ES-I3 (cell line): Measurements from ENCODE around the gene MRM2.

ENCODE experiments used
- H3K36me3 ChIP-seq: 2 replicates; pipeline ENCODE4 v1.6.1; 2013; ENCODE audit warnings: mild to moderate bottlenecking, low read length, control low read depth, moderate library complexity; ENCODE audit not compliant: insufficient read depth
- H3K4me1 ChIP-seq: 2 replicates; pipeline ENCODE4 v1.6.1; 2013; ENCODE audit warnings: mild to moderate bottlenecking, control low read depth, low read length; ENCODE audit not compliant: insufficient read depth
- H3K9ac ChIP-seq: 2 replicates; pipeline ENCODE4 v1.6.1; 2013; ENCODE audit warnings: low read depth, mild to moderate bottlenecking, low read length, moderate library complexity
- H3K9me3 ChIP-seq: 2 replicates; pipeline ENCODE4 v1.6.1; 2013; ENCODE audit warnings: mild to moderate bottlenecking, low read length, moderate library complexity; ENCODE audit not compliant: control insufficient read depth, insufficient read depth

Gene MRM2

GRCh38 chr7:2241580-2242540, at the start of gene MRM2, which contains the start of gene NUDT1:
TSS of gene MRM2 (minus strand) at chr7:2242205. CDS start at chr7:2242169, 36 bp downstream.
TSS of gene NUDT1 (plus strand) at chr7:2242226. CDS start at chr7:2244575, 2,349 bp downstream.
- no peaks in the 10 kb centered on the region for H3K9me3 ChIP-seq
- H3K9ac ChIP-seq, result peak within 1 kb of the TSS; percentile 81
- peaks cover 9% of the 10 kb centered on the region for H3K36me3 ChIP-seq
- H3K4me1 ChIP-seq, result peaks cover 5% of the 10 kb centered on the region; the same call in 1 of the 2 replicates

DNA sequence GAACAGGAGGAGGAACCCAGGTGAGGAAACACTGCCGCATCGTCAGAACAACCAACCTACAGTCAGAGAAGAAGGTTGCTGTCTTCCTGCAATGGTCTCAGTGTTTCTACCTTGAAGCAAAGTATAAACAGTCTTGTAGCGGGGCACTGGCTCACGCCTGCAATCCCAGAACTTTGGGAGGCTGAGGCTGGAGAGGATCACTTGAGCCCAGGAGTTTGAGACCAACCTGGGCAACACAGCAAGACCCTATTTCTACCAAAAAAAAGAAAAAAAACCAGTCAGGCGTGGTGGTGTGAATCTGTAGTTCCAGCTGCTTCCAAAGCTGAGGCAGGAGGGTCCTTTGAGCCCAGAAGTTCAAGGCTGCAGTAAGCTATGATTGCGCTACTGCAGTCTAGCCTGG, 48.9 kb upstream of the MRM2 start:
- no peak overlapping the region for H3K9ac ChIP-seq

DNA sequence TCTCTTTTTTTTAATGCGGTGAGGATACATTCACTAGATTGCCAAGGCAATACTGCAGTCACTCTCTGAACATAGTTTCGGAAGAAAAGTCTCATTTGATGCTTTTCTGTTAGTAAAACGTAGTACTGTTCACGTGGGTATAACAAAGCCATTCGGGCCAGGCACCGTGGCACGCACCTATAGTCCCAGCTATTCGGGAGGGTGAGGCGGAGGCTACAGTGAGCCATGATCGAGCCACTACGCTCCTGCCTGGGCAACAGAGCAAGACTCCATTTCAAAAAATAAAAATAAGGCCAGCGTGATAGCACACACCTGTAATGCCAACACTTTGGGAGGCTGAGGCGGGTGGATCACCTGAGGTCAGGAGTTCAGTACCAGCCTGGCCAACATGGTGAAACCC, 47.6 kb upstream of the MRM2 start:
- peaks cover 3% of the 10 kb centered on the region; the same call in 1 of the 2 replicates for H3K36me3 ChIP-seq

More for the DNA sequence above, 48.9 kb upstream of the MRM2 start:
- Histone ChIP-seq H3K4me1 (no peaks in the 10 kb centered on the region), H3K9me3 (no peaks in the 10 kb centered on the region), H3K36me3 (peaks cover 3% of the 10 kb centered on the region; the same call in 1 of the 2 replicates)

DNA sequence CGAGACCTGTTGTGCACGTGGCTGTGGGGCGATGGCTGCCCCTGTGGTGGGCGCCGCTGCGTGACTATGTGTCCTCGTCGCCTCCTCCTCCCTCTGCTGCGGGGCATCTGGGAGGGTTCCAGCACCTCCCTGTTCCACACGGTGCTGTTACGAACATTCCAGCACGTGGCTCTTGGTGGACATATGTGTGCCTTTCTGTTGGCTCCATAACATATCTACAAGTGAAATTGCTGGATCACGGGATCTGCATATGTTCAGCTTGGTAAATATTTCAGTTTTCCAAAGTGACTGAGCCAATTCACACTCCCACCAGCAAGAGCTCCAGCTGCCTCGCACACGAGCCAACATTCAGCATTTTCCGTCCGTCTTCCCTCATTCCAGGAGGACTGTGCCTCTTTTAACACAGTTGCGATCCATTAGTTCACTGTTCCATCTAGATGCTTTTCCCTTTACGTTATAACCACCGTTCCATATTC, 47.1 kb upstream of the MRM2 start:
- Histone ChIP-seq H3K9me3 (no peaks in the 10 kb centered on the region), H3K4me1 (no peaks in the 10 kb centered on the region), H3K36me3 (peaks cover 3% of the 10 kb centered on the region; the same call in 1 of the 2 replicates), H3K9ac (no peak overlapping the region)

More for the DNA sequence above, 47.6 kb upstream of the MRM2 start:
- Histone ChIP-seq H3K9me3 (no peaks in the 10 kb centered on the region), H3K4me1 (no peaks in the 10 kb centered on the region), H3K9ac (no peak overlapping the region)

- Histone ChIP-seq H3K9ac (no peak overlapping the region), H3K4me1 (no peaks in the 10 kb centered on the region), H3K36me3 (peaks cover 3% of the 10 kb centered on the region; the same call in 1 of the 2 replicates), H3K9me3 (no peaks in the 10 kb centered on the region)
Measured at GRCh38 chr7:2288503-2288902, 46.5 kb upstream of the MRM2 start.

DNA sequence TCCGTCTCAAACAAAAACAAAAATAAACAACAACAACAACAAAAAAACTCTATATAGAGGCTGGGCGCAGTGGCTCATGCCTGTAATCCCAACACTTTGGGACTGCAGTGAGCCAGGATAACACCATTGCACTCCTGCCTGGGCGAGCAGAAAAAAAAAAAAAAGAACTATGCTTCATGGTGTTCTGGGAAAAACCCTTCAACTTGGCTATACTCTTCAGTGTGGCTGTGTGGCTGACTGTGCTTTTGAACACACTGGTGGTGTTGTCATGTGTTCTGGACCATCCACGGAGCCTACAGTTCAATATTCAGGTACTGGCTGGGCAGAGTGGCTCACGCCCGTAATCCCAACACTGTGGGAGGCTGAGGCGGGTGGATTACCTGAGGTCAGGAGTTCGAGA, 45.7 kb upstream of the MRM2 start:
- H3K9ac ChIP-seq, result no peak overlapping the region
- H3K4me1 ChIP-seq, result no peaks in the 10 kb centered on the region
- H3K36me3 ChIP-seq, result peaks cover 3% of the 10 kb centered on the region; the same call in 1 of the 2 replicates
- no peaks in the 10 kb centered on the region for H3K9me3 ChIP-seq

DNA sequence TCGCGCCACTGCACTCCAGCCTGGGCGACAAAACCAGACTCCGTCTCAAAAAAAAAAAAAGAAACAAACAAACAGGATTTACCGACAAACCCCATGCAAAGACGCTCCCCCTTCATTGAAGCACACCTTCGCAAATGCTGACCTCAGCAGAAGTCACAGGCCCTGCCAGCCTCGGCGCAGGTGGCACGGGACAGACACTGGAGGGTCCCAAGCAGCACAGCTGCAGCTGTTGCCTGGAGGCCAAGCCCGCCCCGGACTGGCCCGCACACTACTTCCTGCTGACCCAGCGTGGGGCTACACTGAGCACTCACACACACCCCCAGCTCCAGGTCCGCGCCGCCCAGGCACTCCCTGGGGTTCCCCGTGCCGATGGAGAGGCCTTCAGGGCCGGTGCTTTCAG, 41.1 kb upstream of the MRM2 start:
- Histone ChIP-seq H3K36me3 (no peaks in the 10 kb centered on the region), H3K4me1 (0 out of 2 replicates have a peak, but pooled peaks cover 4% of the 10 kb centered on the region), H3K9ac (no peak overlapping the region), H3K9me3 (no peaks in the 10 kb centered on the region)

- Histone ChIP-seq H3K4me1 (0 out of 2 replicates have a peak, but pooled peaks cover 4% of the 10 kb centered on the region), H3K36me3 (no peaks in the 10 kb centered on the region), H3K9me3 (no peaks in the 10 kb centered on the region), H3K9ac (no peak overlapping the region)
Measured at GRCh38 chr7:2282185-2282751, 40.3 kb upstream of the MRM2 start.

GRCh38 chr7:2281541-2281940, 39.5 kb upstream of the MRM2 start:
- H3K4me1 ChIP-seq, result 0 out of 2 replicates have a peak, but pooled peaks cover 4% of the 10 kb centered on the region
- no peak overlapping the region for H3K9ac ChIP-seq
- no peaks in the 10 kb centered on the region for H3K36me3 ChIP-seq
- no peaks in the 10 kb centered on the region for H3K9me3 ChIP-seq

GRCh38 chr7:2280424-2280823, 38.4 kb upstream of the MRM2 start:
- H3K9me3 ChIP-seq, result no peaks in the 10 kb centered on the region
- H3K9ac ChIP-seq, result no peak overlapping the region
- H3K36me3 ChIP-seq, result no peaks in the 10 kb centered on the region
- 0 out of 2 replicates have a peak, but pooled peaks cover 4% of the 10 kb centered on the region for H3K4me1 ChIP-seq

- 0 out of 2 replicates have a peak, but pooled peaks cover 4% of the 10 kb centered on the region for H3K4me1 ChIP-seq
- H3K9me3 ChIP-seq, result no peaks in the 10 kb centered on the region
- H3K9ac ChIP-seq, result no peak overlapping the region
Measured at GRCh38 chr7:2279896-2280295, 37.9 kb upstream of the MRM2 start.

GRCh38 chr7:2278026-2278425, 36.0 kb upstream of the MRM2 start:
- H3K4me1 ChIP-seq, result 0 out of 2 replicates have a peak, but pooled peaks cover 4% of the 10 kb centered on the region
- no peaks in the 10 kb centered on the region for H3K9me3 ChIP-seq
- peaks cover 3% of the 10 kb centered on the region; the same call in 1 of the 2 replicates for H3K36me3 ChIP-seq
- no peak overlapping the region for H3K9ac ChIP-seq

More at GRCh38 chr7:2279896-2280295, 37.9 kb upstream of the MRM2 start:
- no peaks in the 10 kb centered on the region for H3K36me3 ChIP-seq

DNA sequence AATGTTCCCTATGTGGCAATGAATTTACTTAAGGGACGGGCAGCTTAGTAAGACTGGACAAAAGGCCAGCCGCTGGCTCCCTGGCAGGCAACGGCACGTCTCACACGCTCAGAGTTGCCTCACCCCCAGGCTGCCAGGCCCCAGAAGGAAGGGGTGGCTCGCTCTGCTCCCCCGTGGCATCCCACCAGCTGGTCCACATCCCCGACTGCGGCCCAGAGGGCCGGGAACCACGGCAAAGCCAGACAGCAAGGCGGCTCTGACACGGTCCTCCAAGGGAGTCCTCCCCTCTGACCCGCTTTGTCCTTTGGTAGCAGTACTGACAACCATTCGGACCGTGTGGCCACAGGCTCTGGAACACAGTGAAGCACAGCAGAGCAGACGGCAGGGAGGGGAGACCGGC, 34.1 kb upstream of the MRM2 start:
- Histone ChIP-seq H3K36me3 (peaks cover 3% of the 10 kb centered on the region; the same call in 1 of the 2 replicates), H3K9me3 (no peaks in the 10 kb centered on the region), H3K9ac (no peak overlapping the region), H3K4me1 (no peaks in the 10 kb centered on the region)

- Histone ChIP-seq H3K9me3 (no peaks in the 10 kb centered on the region), H3K9ac (no peak overlapping the region), H3K4me1 (peaks cover 8% of the 10 kb centered on the region), H3K36me3 (peaks cover 3% of the 10 kb centered on the region; the same call in 1 of the 2 replicates)
Measured at GRCh38 chr7:2275101-2275500, 33.1 kb upstream of the MRM2 start.
